RWPE1 (cell line): ENCODE results near the gene PTPRR.

Experiments
- CTCF ChIA-PET: fragments of 350-600 bp; sonication (Branson Sonifier 250); formaldehyde crosslinking; extraction: SDS; loops from one replicate; lab custom pipeline; 2021; lab: Yijun Ruan, JAX
- POLR2A ChIA-PET: fragments of 400-600 bp; formaldehyde crosslinking; extraction: SDS; loops from one replicate; lab custom pipeline; 2020; ENCODE audit warnings: antibody characterized with exemption; ENCODE audit not compliant: low non-redundant PET; lab: Yijun Ruan, JAX
- DNase-seq: peaks from one replicate; pipeline ENCODE4 v3.0.0; 2012; ENCODE audit warnings: low spot score
- H3K27ac ChIP-seq: fragments of 450-650 bp; 2 replicates; pipeline ENCODE4 v1.5.1; 2017
- CTCF ChIP-seq: fragments of 450-650 bp; conservative IDR thresholded peaks from 2 replicates; pipeline ENCODE4 v1.5.1; 2017; ENCODE audit warnings: low read depth, mild to moderate bottlenecking

PTPRR gene

GRCh38 chr12:70823182-70823976, 97.2 kb downstream of the PTPRR start:
- ChIA-PET POLR2A (no interaction called here), CTCF (interaction anchor here (0.6 to 1.0 kb wide), 3 partner anchors 12 to 134 kb away, joined by 3 to 4 read pairs (median 4); no protein-coding TSS in a partner anchor)
- no peak for DNase-seq
- no peak overlapping the region for H3K27ac ChIP-seq
- no peak for TF ChIP-seq CTCF

- ChIA-PET CTCF (interaction anchor here (0.6 kb wide), 1 partner anchor 41 kb away, joined by 3 read pairs; no protein-coding TSS in a partner anchor), POLR2A (no interaction called here)
- TF ChIP-seq CTCF = no peak
- no peak for DNase-seq
- H3K27ac ChIP-seq = no peak overlapping the region
Observed at GRCh38 chr12:70822412-70822811, 98.1 kb downstream of the PTPRR start.

- TF ChIP-seq CTCF = no peak
- POLR2A ChIA-PET = no interaction called here
- H3K27ac ChIP-seq = no peak overlapping the region
- DNase-seq = peak; percentile 57
- CTCF ChIA-PET = no interaction called here
Observed at GRCh38 chr12:70815971-70816391, 104.6 kb downstream of the PTPRR start.

- TF ChIP-seq CTCF = no peak
- CTCF ChIA-PET = no interaction called here
- POLR2A ChIA-PET = no interaction called here
- no peak for DNase-seq
- H3K27ac ChIP-seq = no peak overlapping the region
Observed at GRCh38 chr12:70815056-70815455, 105.5 kb downstream of the PTPRR start.

- DNase-seq = no peak
- POLR2A ChIA-PET = no interaction called here
- CTCF ChIA-PET = no interaction called here
- no peak overlapping the region for H3K27ac ChIP-seq
- no peak for TF ChIP-seq CTCF
Observed at GRCh38 chr12:70813559-70813958, 107.0 kb downstream of the PTPRR start.

GRCh38 chr12:70812136-70812535, 108.4 kb downstream of the PTPRR start:
- TF ChIP-seq CTCF = no peak
- POLR2A ChIA-PET = no interaction called here
- CTCF ChIA-PET = no interaction called here
- DNase-seq = peak; percentile 31
- H3K27ac ChIP-seq = no peak overlapping the region
